K562 (cell line): Measurements from ENCODE around the gene TRIM65. TPM values are rescaled to one million over a fixed set of nuclear protein-coding genes. Genes with fewer than 3 reads are reported as not detected.

Experiments
- HNRNPK ChIP-seq: fragments of 200-400 bp; formaldehyde crosslinking; IDR thresholded peaks from one replicate; pipeline ENCODE4 v1.6.1; 2018; ENCODE audit warnings: mild to moderate bottlenecking, low read depth, low read length; ENCODE audit not compliant: poor library complexity, severe bottlenecking
- MTA1 ChIP-seq: fragments of 450-650 bp; IDR thresholded peaks from 2 replicates; pipeline ENCODE4 v1.6.1; 2017; ENCODE audit warnings: borderline replicate concordance
- NFRKB ChIP-seq: fragments of 450-650 bp; IDR thresholded peaks from 2 replicates; pipeline ENCODE4 v1.6.1; 2016; ENCODE audit warnings: low read depth
- POU5F1 ChIP-seq: fragments of 150-350 bp; IDR thresholded peaks from 2 replicates; pipeline ENCODE4 v1.6.1; 2014; ENCODE audit warnings: borderline replicate concordance, low read length, low read depth, mild to moderate bottlenecking; ENCODE audit not compliant: partially characterized antibody
- RBM34 ChIP-seq: fragments of 200-400 bp; formaldehyde crosslinking; IDR thresholded peaks from 2 replicates; pipeline ENCODE4 v1.6.1; 2018; ENCODE audit warnings: low read length, borderline replicate concordance; ENCODE audit not compliant: insufficient read depth
- TCF3 ChIP-seq: sonication (generic); formaldehyde crosslinking; IDR thresholded peaks from 2 replicates; pipeline ENCODE4 v1.4.0; 2020; ENCODE audit warnings: mild to moderate bottlenecking, missing genetic modification reagents
- ZBED1 ChIP-seq: IDR thresholded peaks from 2 replicates; pipeline ENCODE4 v1.6.1; 2014
- ZNF133 ChIP-seq: fragments of 250-450 bp; sonication (Bioruptor Pico); IDR thresholded peaks from 2 replicates; pipeline ENCODE4 v1.4.0; 2020; ENCODE audit warnings: mild to moderate bottlenecking
- ZNF324 ChIP-seq: fragments of 250-450 bp; sonication (Bioruptor Pico); IDR thresholded peaks from 2 replicates; pipeline ENCODE4 v1.4.0; 2020; ENCODE audit warnings: mild to moderate bottlenecking
- ZNF778 ChIP-seq: fragments of 450-650 bp; formaldehyde crosslinking; IDR thresholded peaks from 2 replicates; pipeline ENCODE4 v1.4.0; 2020; ENCODE audit warnings: mild to moderate bottlenecking, moderate library complexity
- ZZZ3 ChIP-seq: fragments of 450-650 bp; IDR thresholded peaks from 2 replicates; pipeline ENCODE4 v1.6.1; 2016; ENCODE audit warnings: antibody characterized with exemption, mild to moderate bottlenecking, moderate library complexity
- polyA plus RNA-seq, 8 experiments: library from polyadenylated mRNA; depleted of rRNA in 4 of 8; stranded (reverse) in 5 of 8; unstranded in 3 of 8; fragments of >200 nt; fragmentation: Nextera tagmentation in 2 of 8; fragmentation: Illumina TruSeq in 1 of 8; extraction: Ambion mirVana in 2 of 8; extraction: Trizol in 1 of 8; gene quantifications; 2 replicates each; pipeline versions ENCODE4 v1.2.1 to v1.2.3, GENCODE V29; 2011 to 2014; ENCODE audit warnings: inconsistent platforms in 1 of 8, missing spikeins in 1 of 8
- total RNA-seq, 7 experiments: library from RNA; depleted of rRNA in 6 of 7; stranded (reverse); fragments of >200 nt in 6 of 7; fragmentation: Illumina TruSeq in 2 of 7; extraction: Trizol in 2 of 7; gene quantifications; 2 replicates each; pipeline versions ENCODE4 v1.2.1 to v1.2.3, GENCODE V29; 2011 to 2021; ENCODE audit warnings: low replicate concordance in 1 of 7
- TF ChIP-seq, protein P1 (sequence below): sonication (generic); formaldehyde crosslinking; IDR thresholded peaks from 2 replicates; pipeline ENCODE4 v1.8.0; 2022; ENCODE audit warnings: missing genetic modification reagents, mild to moderate bottlenecking, borderline replicate concordance
- TF ChIP-seq, protein P2 (sequence below), 2 experiments: IDR thresholded peaks in 1 of 2; conservative IDR thresholded peaks in 1 of 2; 2 replicates each; pipeline ENCODE4 v1.6.1; 2016; ENCODE audit warnings: low read depth in 2 of 2, mild to moderate bottlenecking in 1 of 2, missing compliant biosample characterization in 1 of 2, missing genetic modification characterization in 1 of 2, moderate library complexity in 1 of 2
- TF ChIP-seq, protein P3 (sequence below): fragments of 250-450 bp; sonication (Bioruptor Pico); IDR thresholded peaks from 2 replicates; pipeline ENCODE4 v1.5.0; 2020; ENCODE audit warnings: mild to moderate bottlenecking, borderline replicate concordance
- TF ChIP-seq, protein P4 (sequence below): fragments of 450-650 bp; IDR thresholded peaks from 2 replicates; pipeline ENCODE4 v1.6.1; 2017; ENCODE audit warnings: antibody characterized with exemption, mild to moderate bottlenecking

Gene TRIM65
- total and polyA plus RNA-seq, 9 of the 15 experiments (the other 6 are each of a cell fraction or from before 2014, with no cell fraction given), result 2.8 to 45.7 (median 22.9) TPM

DNA sequence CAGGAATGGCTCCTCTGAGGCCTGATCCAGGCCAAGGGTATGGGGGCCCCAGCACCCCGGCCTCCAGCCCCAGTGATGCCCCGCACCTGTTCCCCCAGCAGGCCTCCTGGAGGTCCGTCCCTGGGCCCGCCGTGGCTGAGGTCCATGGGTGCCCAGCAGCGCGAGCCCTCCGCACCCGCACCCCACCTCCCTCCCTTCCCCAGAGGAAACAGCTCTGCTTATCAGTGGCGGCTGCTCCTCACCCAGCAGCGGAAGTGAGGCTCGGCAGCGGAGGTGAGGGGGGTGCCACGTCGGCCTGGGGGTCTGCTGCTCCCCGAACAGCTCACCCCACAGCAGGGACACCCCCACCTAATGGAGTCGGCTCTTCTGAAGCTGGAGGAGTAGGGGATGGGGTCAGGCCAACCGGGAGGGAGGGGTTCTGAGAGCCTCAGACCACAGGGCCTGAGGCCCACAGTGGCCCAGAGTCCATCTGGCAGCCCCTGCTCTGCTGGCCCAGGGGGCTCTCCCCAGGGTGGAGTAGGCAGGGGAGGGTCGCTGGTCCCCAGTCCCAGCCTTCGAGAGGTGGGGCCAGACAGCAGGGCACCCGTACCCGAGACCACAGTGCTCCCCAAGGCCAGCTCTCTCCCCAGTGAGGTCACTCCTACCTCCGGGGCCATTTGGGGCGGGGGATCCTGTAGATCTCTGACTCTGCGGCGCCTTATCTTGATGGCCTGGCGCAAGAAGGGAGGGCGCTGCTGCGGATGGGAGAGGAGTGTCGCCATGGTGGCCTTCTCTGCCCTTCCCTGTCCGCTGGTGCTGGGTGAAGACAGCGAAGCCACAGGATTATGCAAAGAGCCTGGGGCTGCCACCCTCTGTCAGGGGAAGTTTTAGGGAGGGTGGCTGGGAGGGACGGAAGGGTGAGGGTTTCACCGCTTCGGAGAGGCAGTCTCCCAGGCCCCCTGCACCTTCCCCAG lies 52.9 kb downstream of the TRIM65 start, which contains the start of gene UNC13D (continued):
- no peak for TF ChIP-seq ZNF324 (CRISPR knock-in tag)
- peak; percentile 51; the same call in 1 of the 2 replicates for TF ChIP-seq TCF3 (CRISPR knock-in tag)
- TF ChIP-seq ZNF133 (CRISPR knock-in tag), result no peak
- TF ChIP-seq, protein P1, sequence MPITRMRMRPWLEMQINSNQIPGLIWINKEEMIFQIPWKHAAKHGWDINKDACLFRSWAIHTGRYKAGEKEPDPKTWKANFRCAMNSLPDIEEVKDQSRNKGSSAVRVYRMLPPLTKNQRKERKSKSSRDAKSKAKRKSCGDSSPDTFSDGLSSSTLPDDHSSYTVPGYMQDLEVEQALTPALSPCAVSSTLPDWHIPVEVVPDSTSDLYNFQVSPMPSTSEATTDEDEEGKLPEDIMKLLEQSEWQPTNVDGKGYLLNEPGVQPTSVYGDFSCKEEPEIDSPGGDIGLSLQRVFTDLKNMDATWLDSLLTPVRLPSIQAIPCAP, result no peak
- TF ChIP-seq, protein P2, sequence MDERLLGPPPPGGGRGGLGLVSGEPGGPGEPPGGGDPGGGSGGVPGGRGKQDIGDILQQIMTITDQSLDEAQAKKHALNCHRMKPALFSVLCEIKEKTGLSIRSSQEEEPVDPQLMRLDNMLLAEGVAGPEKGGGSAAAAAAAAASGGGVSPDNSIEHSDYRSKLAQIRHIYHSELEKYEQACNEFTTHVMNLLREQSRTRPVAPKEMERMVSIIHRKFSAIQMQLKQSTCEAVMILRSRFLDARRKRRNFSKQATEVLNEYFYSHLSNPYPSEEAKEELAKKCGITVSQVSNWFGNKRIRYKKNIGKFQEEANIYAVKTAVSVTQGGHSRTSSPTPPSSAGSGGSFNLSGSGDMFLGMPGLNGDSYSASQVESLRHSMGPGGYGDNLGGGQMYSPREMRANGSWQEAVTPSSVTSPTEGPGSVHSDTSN (CRISPR knock-in tag; IDR thresholded peaks at IDR 0.05; ENCODE audit: low read depth), result no peak
- TF ChIP-seq, protein P2 (tag; conservative IDR thresholded peaks at IDR 0.05; ENCODE audit: low read depth), result no peak
- TF ChIP-seq POU5F1, result no peak
- no peak for TF ChIP-seq RBM34
- TF ChIP-seq ZNF778 (CRISPR knock-in tag), result no peak
- TF ChIP-seq NFRKB, result peak; percentile 97
- no peak for TF ChIP-seq ZZZ3
- no peak for TF ChIP-seq HNRNPK
- TF ChIP-seq MTA1, result no peak; the same call in 1 of the 2 replicates
- TF ChIP-seq ZBED1, result no peak; the same call in 1 of the 2 replicates
- TF ChIP-seq, protein P3, sequence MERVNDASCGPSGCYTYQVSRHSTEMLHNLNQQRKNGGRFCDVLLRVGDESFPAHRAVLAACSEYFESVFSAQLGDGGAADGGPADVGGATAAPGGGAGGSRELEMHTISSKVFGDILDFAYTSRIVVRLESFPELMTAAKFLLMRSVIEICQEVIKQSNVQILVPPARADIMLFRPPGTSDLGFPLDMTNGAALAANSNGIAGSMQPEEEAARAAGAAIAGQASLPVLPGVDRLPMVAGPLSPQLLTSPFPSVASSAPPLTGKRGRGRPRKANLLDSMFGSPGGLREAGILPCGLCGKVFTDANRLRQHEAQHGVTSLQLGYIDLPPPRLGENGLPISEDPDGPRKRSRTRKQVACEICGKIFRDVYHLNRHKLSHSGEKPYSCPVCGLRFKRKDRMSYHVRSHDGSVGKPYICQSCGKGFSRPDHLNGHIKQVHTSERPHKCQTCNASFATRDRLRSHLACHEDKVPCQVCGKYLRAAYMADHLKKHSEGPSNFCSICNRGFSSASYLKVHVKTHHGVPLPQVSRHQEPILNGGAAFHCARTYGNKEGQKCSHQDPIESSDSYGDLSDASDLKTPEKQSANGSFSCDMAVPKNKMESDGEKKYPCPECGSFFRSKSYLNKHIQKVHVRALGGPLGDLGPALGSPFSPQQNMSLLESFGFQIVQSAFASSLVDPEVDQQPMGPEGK (CRISPR knock-in tag), result no peak
- TF ChIP-seq, protein P4, sequence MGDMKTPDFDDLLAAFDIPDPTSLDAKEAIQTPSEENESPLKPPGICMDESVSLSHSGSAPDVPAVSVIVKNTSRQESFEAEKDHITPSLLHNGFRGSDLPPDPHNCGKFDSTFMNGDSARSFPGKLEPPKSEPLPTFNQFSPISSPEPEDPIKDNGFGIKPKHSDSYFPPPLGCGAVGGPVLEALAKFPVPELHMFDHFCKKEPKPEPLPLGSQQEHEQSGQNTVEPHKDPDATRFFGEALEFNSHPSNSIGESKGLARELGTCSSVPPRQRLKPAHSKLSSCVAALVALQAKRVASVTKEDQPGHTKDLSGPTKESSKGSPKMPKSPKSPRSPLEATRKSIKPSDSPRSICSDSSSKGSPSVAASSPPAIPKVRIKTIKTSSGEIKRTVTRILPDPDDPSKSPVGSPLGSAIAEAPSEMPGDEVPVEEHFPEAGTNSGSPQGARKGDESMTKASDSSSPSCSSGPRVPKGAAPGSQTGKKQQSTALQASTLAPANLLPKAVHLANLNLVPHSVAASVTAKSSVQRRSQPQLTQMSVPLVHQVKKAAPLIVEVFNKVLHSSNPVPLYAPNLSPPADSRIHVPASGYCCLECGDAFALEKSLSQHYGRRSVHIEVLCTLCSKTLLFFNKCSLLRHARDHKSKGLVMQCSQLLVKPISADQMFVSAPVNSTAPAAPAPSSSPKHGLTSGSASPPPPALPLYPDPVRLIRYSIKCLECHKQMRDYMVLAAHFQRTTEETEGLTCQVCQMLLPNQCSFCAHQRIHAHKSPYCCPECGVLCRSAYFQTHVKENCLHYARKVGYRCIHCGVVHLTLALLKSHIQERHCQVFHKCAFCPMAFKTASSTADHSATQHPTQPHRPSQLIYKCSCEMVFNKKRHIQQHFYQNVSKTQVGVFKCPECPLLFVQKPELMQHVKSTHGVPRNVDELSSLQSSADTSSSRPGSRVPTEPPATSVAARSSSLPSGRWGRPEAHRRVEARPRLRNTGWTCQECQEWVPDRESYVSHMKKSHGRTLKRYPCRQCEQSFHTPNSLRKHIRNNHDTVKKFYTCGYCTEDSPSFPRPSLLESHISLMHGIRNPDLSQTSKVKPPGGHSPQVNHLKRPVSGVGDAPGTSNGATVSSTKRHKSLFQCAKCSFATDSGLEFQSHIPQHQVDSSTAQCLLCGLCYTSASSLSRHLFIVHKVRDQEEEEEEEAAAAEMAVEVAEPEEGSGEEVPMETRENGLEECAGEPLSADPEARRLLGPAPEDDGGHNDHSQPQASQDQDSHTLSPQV, result peak; percentile 88; the same call in 1 of the 2 replicates
